Measurements from ENCODE around the gene SH3RF3. TPM values are rescaled to one million over a fixed set of nuclear protein-coding genes. Genes with fewer than 3 reads are reported as not detected.

The SH3RF3 gene
- total and polyA plus RNA-seq, 2 of the 13 experiments (the other 11 are each of a cell fraction or from before 2014, with no cell fraction given): 0.04 TPM; not detected in 1

DNA sequence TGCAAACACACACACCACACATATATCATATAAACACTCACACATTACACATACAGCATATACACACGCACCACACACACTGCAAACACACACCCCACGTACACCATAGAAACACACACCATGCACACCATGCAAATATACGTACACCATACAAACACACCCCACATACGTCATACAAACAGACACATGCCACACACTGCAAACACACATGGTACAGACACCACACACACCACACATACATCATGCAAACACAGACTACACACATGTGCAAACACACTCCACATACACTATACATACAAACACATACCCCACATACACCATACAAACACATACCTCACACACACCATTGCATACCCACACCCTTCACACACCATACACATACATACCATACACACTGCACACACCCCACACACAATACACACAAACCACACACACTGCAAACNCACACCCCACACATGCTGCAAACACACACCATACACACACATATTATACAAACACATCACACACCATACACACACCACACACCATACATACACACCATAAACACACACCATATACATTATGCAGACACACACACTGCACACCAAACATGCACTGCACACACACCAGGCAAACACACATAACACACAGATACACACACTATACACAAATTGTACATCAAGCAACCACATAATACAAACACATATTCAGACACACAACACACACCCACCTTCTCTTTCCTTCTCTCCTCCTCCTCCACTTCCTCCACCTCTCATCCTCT, 364.4 kb downstream of the SH3RF3 start (continued):
- TF ChIP-seq, protein P1, sequence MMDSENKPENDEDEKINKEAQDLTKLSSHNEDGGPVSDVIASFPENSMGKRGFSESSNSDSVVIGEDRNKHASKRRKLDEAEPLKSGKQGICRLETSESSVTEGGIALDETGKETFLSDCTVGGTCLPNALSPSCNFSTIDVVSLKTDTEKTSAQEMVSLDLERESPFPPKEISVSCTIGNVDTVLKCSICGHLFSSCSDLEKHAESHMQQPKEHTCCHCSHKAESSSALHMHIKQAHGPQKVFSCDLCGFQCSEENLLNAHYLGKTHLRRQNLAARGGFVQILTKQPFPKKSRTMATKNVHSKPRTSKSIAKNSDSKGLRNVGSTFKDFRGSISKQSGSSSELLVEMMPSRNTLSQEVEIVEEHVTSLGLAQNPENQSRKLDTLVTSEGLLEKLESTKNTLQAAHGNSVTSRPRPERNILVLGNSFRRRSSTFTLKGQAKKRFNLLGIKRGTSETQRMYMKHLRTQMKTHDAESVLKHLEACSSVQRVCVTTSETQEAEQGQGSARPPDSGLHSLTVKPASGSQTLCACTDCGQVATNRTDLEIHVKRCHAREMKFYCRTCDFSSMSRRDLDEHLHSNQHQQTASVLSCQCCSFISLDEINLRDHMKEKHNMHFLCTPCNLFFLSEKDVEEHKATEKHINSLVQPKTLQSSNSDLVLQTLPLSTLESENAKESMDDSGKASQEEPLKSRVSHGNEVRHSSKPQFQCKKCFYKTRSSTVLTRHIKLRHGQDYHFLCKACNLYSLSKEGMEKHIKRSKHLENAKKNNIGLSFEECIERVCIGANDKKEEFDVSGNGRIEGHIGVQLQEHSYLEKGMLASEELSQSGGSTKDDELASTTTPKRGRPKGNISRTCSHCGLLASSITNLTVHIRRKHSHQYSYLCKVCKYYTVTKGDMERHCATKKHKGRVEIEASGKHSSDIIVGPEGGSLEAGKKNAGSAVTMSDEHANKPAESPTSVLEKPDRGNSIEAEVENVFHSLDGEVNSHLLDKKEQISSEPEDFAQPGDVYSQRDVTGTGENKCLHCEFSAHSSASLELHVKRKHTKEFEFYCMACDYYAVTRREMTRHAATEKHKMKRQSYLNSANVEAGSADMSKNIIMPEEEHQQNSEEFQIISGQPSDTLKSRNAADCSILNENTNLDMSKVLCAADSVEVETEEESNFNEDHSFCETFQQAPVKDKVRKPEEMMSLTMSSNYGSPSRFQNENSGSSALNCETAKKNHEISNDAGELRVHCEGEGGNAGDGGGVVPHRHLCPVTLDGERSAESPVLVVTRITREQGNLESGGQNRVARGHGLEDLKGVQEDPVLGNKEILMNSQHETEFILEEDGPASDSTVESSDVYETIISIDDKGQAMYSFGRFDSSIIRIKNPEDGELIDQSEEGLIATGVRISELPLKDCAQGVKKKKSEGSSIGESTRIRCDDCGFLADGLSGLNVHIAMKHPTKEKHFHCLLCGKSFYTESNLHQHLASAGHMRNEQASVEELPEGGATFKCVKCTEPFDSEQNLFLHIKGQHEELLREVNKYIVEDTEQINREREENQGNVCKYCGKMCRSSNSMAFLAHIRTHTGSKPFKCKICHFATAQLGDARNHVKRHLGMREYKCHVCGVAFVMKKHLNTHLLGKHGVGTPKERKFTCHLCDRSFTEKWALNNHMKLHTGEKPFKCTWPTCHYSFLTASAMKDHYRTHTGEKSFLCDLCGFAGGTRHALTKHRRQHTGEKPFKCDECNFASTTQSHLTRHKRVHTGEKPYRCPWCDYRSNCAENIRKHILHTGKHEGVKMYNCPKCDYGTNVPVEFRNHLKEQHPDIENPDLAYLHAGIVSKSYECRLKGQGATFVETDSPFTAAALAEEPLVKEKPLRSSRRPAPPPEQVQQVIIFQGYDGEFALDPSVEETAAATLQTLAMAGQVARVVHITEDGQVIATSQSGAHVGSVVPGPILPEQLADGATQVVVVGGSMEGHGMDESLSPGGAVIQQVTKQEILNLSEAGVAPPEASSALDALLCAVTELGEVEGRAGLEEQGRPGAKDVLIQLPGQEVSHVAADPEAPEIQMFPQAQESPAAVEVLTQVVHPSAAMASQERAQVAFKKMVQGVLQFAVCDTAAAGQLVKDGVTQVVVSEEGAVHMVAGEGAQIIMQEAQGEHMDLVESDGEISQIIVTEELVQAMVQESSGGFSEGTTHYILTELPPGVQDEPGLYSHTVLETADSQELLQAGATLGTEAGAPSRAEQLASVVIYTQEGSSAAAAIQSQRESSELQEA (CRISPR knock-in tag; IDR thresholded peaks at IDR 0.05; ENCODE audit: not compliant biosample characterization): no peak
- TF ChIP-seq NR2F2 (IDR thresholded peaks at IDR 0.05; ENCODE audit: borderline replicate concordance, low read depth) (no peak), RAD51 (IDR thresholded peaks at IDR 0.05; ENCODE audit: borderline replicate concordance) (peak; percentile 17; the same call in 1 of the 2 replicates), PHB2 (IDR thresholded peaks at IDR 0.05; ENCODE audit: partially characterized antibody) (peak; percentile 83), JARID2 (CRISPR knock-in tag; IDR thresholded peaks at IDR 0.05; ENCODE audit: insufficient replicate concordance) (no peak), ARNT (IDR thresholded peaks at IDR 0.05) (no peak), CBX5 (CRISPR knock-in tag; IDR thresholded peaks at IDR 0.05; ENCODE audit: borderline replicate concordance) (no peak)
- TF ChIP-seq, protein P2, sequence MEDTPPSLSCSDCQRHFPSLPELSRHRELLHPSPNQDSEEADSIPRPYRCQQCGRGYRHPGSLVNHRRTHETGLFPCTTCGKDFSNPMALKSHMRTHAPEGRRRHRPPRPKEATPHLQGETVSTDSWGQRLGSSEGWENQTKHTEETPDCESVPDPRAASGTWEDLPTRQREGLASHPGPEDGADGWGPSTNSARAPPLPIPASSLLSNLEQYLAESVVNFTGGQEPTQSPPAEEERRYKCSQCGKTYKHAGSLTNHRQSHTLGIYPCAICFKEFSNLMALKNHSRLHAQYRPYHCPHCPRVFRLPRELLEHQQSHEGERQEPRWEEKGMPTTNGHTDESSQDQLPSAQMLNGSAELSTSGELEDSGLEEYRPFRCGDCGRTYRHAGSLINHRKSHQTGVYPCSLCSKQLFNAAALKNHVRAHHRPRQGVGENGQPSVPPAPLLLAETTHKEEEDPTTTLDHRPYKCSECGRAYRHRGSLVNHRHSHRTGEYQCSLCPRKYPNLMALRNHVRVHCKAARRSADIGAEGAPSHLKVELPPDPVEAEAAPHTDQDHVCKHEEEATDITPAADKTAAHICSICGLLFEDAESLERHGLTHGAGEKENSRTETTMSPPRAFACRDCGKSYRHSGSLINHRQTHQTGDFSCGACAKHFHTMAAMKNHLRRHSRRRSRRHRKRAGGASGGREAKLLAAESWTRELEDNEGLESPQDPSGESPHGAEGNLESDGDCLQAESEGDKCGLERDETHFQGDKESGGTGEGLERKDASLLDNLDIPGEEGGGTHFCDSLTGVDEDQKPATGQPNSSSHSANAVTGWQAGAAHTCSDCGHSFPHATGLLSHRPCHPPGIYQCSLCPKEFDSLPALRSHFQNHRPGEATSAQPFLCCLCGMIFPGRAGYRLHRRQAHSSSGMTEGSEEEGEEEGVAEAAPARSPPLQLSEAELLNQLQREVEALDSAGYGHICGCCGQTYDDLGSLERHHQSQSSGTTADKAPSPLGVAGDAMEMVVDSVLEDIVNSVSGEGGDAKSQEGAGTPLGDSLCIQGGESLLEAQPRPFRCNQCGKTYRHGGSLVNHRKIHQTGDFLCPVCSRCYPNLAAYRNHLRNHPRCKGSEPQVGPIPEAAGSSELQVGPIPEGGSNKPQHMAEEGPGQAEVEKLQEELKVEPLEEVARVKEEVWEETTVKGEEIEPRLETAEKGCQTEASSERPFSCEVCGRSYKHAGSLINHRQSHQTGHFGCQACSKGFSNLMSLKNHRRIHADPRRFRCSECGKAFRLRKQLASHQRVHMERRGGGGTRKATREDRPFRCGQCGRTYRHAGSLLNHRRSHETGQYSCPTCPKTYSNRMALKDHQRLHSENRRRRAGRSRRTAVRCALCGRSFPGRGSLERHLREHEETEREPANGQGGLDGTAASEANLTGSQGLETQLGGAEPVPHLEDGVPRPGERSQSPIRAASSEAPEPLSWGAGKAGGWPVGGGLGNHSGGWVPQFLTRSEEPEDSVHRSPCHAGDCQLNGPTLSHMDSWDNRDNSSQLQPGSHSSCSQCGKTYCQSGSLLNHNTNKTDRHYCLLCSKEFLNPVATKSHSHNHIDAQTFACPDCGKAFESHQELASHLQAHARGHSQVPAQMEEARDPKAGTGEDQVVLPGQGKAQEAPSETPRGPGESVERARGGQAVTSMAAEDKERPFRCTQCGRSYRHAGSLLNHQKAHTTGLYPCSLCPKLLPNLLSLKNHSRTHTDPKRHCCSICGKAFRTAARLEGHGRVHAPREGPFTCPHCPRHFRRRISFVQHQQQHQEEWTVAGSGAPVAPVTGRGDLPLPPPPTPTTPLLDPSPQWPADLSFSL (CRISPR knock-in tag; IDR thresholded peaks at IDR 0.05): no peak; the same call in 1 of the 2 replicates
- TF ChIP-seq, protein P3, sequence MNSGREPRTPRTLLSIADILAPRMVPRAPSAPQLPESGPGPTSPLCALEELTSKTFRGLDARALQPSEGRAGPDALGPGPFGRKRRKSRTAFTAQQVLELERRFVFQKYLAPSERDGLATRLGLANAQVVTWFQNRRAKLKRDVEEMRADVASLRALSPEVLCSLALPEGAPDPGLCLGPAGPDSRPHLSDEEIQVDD (CRISPR knock-in tag; IDR thresholded peaks at IDR 0.05; ENCODE audit: borderline replicate concordance): no peak
- TF ChIP-seq, protein P4, sequence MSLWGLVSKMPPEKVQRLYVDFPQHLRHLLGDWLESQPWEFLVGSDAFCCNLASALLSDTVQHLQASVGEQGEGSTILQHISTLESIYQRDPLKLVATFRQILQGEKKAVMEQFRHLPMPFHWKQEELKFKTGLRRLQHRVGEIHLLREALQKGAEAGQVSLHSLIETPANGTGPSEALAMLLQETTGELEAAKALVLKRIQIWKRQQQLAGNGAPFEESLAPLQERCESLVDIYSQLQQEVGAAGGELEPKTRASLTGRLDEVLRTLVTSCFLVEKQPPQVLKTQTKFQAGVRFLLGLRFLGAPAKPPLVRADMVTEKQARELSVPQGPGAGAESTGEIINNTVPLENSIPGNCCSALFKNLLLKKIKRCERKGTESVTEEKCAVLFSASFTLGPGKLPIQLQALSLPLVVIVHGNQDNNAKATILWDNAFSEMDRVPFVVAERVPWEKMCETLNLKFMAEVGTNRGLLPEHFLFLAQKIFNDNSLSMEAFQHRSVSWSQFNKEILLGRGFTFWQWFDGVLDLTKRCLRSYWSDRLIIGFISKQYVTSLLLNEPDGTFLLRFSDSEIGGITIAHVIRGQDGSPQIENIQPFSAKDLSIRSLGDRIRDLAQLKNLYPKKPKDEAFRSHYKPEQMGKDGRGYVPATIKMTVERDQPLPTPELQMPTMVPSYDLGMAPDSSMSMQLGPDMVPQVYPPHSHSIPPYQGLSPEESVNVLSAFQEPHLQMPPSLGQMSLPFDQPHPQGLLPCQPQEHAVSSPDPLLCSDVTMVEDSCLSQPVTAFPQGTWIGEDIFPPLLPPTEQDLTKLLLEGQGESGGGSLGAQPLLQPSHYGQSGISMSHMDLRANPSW (CRISPR knock-in tag; IDR thresholded peaks at IDR 0.05; ENCODE audit: borderline replicate concordance): no peak
